H1 (cell line): ENCODE results near the gene ARHGAP1.

Experiments
- CHD2 ChIP-seq: IDR thresholded peaks from 2 replicates; pipeline ENCODE4 v1.6.1; 2012; ENCODE audit warnings: low read length, improper control_type of control experiment
- CTCF ChIP-seq, 3 experiments: IDR thresholded peaks; 1 replicate in 2 of 3; 2 replicates in 1 of 3; pipeline versions ENCODE4 v1.5.1 to v1.6.1; 2011; ENCODE audit warnings: low read length in 3 of 3, mild to moderate bottlenecking in 3 of 3, inconsistent platforms in 2 of 3, low read depth in 1 of 3, moderate library complexity in 1 of 3; ENCODE audit not compliant: insufficient read depth in 1 of 3; ENCODE audit errors: control extremely low read depth in 1 of 3
- EP300 ChIP-seq, 2 experiments: IDR thresholded peaks; 1 replicate in 1 of 2; 2 replicates in 1 of 2; pipeline ENCODE4 v1.6.1; 2011 to 2012; ENCODE audit warnings: low read depth in 2 of 2, low read length in 2 of 2, mild to moderate bottlenecking in 2 of 2, borderline replicate concordance in 1 of 2, inconsistent platforms in 1 of 2, moderate library complexity in 1 of 2
- EZH2 ChIP-seq: fragments of 200-600 bp; sonication (generic); IDR thresholded peaks from 2 replicates; pipeline ENCODE4 v1.7.1; 2012; ENCODE audit warnings: low read depth, mild to moderate bottlenecking, moderate library complexity, low read length, inconsistent platforms; ENCODE audit not compliant: severe bottlenecking
- KDM1A ChIP-seq: fragments of 200-600, 300-600 bp; sonication (generic); IDR thresholded peaks from 2 replicates; pipeline ENCODE4 v1.7.1; 2016; ENCODE audit warnings: mild to moderate bottlenecking, low read length, borderline replicate concordance
- RFX5 ChIP-seq: IDR thresholded peaks from 2 replicates; pipeline ENCODE4 v1.6.1; 2011; ENCODE audit warnings: low read depth, low read length, improper control_type of control experiment, borderline replicate concordance
- SIN3A ChIP-seq, 2 experiments: IDR thresholded peaks in 1 of 2; conservative IDR thresholded peaks in 1 of 2; 2 replicates each; pipeline ENCODE4 v1.6.1; 2011 to 2012; ENCODE audit warnings: low read length in 2 of 2, improper control_type of control experiment in 1 of 2, low read depth in 1 of 2, mild to moderate bottlenecking in 1 of 2
- YY1 ChIP-seq: IDR thresholded peaks from 2 replicates; pipeline ENCODE4 v1.6.1; 2011; ENCODE audit warnings: low read depth, mild to moderate bottlenecking, low read length

GRCh38 chr11:46672381-46672839 lies 28.0 kb downstream of the ARHGAP1 start:
- no peak for TF ChIP-seq EZH2
- no peak for TF ChIP-seq CTCF (IDR thresholded peaks at IDR 0.05; ENCODE audit: control extremely low read depth in 1 of 3, insufficient read depth in 1 of 3, low read depth in 1 of 3, low read length in 3 of 3)
- TF ChIP-seq SIN3A (conservative IDR thresholded peaks at IDR 0.05 in 1 of 2, IDR thresholded peaks at IDR 0.05 in 1 of 2; ENCODE audit: low read depth in 1 of 2, low read length in 2 of 2), result no peak
- TF ChIP-seq YY1, result no peak
- TF ChIP-seq RFX5, result no peak
- no peak for TF ChIP-seq KDM1A
- no peak for TF ChIP-seq CHD2
- no peak for TF ChIP-seq EP300 (IDR thresholded peaks at IDR 0.05; ENCODE audit: borderline replicate concordance in 1 of 2, low read depth in 2 of 2, low read length in 2 of 2)
